Mesodermal cell (in vitro differentiated cells): ENCODE data around the gene SCUBE1. TPM values are rescaled to one million over a fixed set of nuclear protein-coding genes. Genes with fewer than 3 reads are reported as not detected.

Experiments used
- H3K27ac ChIP-seq: 2 replicates; pipeline ENCODE4 v1.7.0; 2013; ENCODE audit warnings: mild to moderate bottlenecking, low read depth, low read length, moderate library complexity; ENCODE audit not compliant: severe bottlenecking
- H3K36me3 ChIP-seq: 2 replicates; pipeline ENCODE4 v1.7.1; 2013; ENCODE audit warnings: mild to moderate bottlenecking, low read length, moderate library complexity; ENCODE audit not compliant: control insufficient read depth, insufficient read depth
- H3K4me1 ChIP-seq: one replicate; pipeline ENCODE4 v1.7.1; 2013; ENCODE audit warnings: mild to moderate bottlenecking, low read length; ENCODE audit not compliant: insufficient read depth, control insufficient read depth, poor library complexity, severe bottlenecking
- H3K4me3 ChIP-seq: 2 replicates; pipeline ENCODE4 v1.7.0; 2013; ENCODE audit warnings: low read length, control low read depth, mild to moderate bottlenecking; ENCODE audit not compliant: insufficient read depth, poor library complexity, severe bottlenecking; ENCODE audit errors: extremely low read depth
- H3K9me3 ChIP-seq: 2 replicates; pipeline ENCODE4 v1.7.1; 2013; ENCODE audit warnings: mild to moderate bottlenecking, low read length, moderate library complexity; ENCODE audit not compliant: control insufficient read depth
- WGBS, 2 experiments: methylation state at CpG; one replicate each; pipeline ENCODE4 v1.1.5; 2013; ENCODE audit warnings: missing lambda C conversion rate in 2 of 2; ENCODE audit not compliant: insufficient coverage in 2 of 2; 5-methylcytosine and 5-hydroxymethylcytosine counted together
- polyA plus RNA-seq, 2 experiments: library from polyadenylated mRNA; stranded (reverse); fragments of 50-300 nt; gene quantifications; one replicate each; pipeline ENCODE4 v1.2.3, GENCODE V29; 2013

SCUBE1 gene
- polyA plus RNA-seq (2013, experiment 1 of 2) = 4.6 TPM
- 3.0 TPM for polyA plus RNA-seq (2013, experiment 2 of 2)

DNA sequence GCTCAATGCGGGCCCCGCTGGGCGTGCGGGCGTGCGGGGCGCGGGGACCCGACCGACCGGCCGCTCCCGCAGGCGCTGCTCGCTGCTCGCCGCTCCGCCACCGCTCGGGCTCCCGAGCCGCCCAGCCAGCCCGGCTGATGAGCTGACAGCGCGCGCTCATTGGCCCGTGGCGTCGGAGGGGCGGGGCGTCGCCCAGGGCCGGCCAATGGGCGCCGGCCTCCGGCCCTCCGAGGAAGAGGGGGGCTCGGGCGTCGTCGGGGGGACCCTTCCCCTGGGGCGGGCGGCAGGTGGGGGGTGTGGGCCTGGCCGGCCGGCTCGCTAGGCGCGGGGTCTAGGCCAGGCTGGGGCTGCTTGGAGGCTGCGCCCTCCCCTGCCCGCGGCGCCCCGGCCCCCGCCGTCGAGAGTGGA is at the start of gene SCUBE1:
SCUBE1 (minus strand) TSS at position 111 of the 408 bp plus-strand sequence. CDS start 111 bp downstream, outside the sequence.
- Histone ChIP-seq H3K4me3 (peak within 1 kb of the TSS; percentile 27), H3K36me3 (no peaks in the 10 kb centered on the region), H3K4me1 (no peaks in the 10 kb centered on the region), H3K27ac (no peak within 1 kb of the TSS), H3K9me3 (no peaks in the 10 kb centered on the region)
- 1 to 2% methylated on average over 33 to 40 of the region's 56 CpGs for WGBS, 2 experiments

DNA sequence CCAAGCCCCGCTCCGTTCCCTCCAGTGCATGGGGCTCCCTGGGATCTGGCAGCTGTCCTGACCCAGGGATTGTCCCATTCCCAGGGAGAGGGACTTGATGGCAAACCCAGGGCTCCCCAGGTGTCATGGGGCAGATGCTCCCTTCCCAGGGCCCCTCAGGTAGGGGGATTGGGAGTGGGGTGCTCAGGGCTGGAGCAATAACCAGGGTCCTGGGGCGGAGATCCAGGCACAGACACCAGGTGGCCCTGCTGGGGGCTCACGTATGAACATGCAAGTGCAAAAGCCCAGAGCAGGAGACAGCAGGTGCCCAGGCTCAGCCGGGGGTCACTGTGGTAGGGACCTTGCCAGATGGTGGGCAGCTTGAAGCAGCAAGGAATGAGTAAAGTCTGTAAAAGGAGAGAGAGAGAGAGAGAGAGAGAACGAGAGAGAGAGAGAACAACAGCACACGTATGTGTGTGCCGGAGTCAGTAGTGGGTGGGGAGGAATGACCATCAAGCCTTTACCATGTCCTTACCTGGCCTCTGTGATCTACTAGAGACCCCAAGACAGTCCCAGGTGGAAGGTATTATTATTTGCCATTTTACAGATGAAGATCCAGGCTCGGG is 49.3 kb upstream of the SCUBE1 start:
- Histone ChIP-seq H3K9me3 (no peaks in the 10 kb centered on the region), H3K4me3 (no peak overlapping the region), H3K4me1 (peaks cover 2% of the 10 kb centered on the region), H3K36me3 (no peaks in the 10 kb centered on the region), H3K27ac (no peak overlapping the region)
- WGBS, 2 experiments = 89 to 91% methylated on average over 6 to 7 of the region's 9 CpGs

- Histone ChIP-seq H3K4me1 (peaks cover 2% of the 10 kb centered on the region), H3K4me3 (no peak overlapping the region), H3K27ac (no peak overlapping the region), H3K9me3 (no peaks in the 10 kb centered on the region), H3K36me3 (no peaks in the 10 kb centered on the region)
- WGBS, 2 experiments = 86 to 88% methylated on average over 1 to 3 of the region's 3 CpGs
Measured at GRCh38 chr22:43391306-43391705, 48.1 kb upstream of the SCUBE1 start.

DNA sequence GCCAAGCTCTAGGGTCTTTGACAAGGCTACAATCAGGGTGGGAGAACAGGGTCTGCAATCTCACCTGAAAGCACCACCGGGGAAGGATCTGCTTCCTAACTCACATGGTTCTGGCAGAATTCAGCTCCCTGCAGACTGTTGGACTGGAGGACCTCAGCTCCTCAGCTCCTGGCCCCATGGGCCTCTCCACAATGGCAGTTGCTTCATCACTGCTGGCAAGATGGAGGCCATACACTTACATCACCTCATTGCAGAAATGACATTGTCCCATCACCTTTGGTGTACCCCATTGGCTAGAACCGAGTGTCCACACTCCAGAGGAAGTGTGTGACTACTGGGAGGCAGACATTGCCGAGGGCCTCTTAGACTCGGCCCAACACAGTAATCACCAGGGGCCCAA is 47.7 kb upstream of the SCUBE1 start:
- Histone ChIP-seq H3K27ac (no peak overlapping the region), H3K4me3 (no peak overlapping the region), H3K9me3 (no peaks in the 10 kb centered on the region), H3K4me1 (peaks cover 2% of the 10 kb centered on the region), H3K36me3 (no peaks in the 10 kb centered on the region)
- WGBS, 2 experiments = 82% methylated on average over 4 of the region's 4 CpGs

DNA sequence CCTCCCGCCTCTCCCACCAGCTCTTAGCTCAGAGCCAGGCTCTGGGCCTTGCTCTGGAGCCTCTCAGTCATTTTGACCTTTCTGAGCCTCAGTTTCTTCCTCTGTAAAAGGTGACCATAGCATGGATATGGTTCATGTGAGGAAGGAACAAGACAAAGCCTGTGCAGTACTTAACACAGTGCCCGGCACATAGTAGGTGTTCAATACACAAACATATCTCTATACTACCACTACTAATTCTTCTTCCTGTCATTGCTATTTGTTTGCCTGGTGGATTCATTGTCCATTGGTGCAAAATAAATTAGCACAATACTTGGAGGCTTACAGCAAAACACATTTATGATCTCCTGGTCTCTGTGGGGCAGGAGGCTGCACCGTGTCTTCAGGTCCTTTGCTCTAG is 47.0 kb upstream of the SCUBE1 start:
- 90% methylated on average over 2 of the region's 3 CpGs; no CpG with 5 or more reads in 1 of the 2 experiments for WGBS, 2 experiments
- Histone ChIP-seq H3K27ac (no peak overlapping the region), H3K4me3 (no peak overlapping the region), H3K36me3 (no peaks in the 10 kb centered on the region), H3K4me1 (peaks cover 2% of the 10 kb centered on the region), H3K9me3 (no peaks in the 10 kb centered on the region)

DNA sequence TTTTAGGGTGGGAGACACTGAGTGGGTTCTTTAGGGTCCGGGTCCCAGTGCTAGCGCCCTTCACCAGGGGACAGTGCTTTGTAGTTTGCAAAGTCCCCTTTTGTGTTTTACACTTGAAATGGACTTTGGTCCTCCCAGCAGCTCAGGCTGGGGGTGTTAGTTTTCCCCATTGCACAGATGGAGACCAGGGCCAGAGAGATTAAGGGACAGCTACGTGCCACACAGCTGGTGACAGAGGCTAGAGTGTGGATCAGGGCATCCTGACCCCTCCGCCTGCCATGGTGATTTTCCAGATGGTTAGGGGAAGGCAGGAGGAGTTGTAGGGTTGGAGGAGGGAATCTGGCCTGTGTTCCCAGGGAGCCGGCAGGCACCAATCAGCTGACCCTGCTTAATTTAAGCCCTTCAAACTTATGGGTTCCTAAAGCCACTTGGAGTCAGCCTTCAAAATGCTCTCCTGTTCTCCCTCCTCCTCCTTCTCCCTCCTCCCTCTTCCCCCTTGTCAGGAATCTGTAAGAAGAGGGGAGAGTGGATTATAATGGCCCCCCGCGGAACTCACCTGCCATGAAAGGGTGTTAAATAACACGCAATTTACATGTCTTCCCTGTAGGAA is 46.2 kb upstream of the SCUBE1 start:
- Histone ChIP-seq H3K4me1 (peaks cover 2% of the 10 kb centered on the region), H3K36me3 (no peaks in the 10 kb centered on the region), H3K4me3 (no peak overlapping the region), H3K27ac (no peak overlapping the region), H3K9me3 (no peaks in the 10 kb centered on the region)
- WGBS, 2 experiments = 67 to 92% methylated on average over 3 to 4 of the region's 8 CpGs

DNA sequence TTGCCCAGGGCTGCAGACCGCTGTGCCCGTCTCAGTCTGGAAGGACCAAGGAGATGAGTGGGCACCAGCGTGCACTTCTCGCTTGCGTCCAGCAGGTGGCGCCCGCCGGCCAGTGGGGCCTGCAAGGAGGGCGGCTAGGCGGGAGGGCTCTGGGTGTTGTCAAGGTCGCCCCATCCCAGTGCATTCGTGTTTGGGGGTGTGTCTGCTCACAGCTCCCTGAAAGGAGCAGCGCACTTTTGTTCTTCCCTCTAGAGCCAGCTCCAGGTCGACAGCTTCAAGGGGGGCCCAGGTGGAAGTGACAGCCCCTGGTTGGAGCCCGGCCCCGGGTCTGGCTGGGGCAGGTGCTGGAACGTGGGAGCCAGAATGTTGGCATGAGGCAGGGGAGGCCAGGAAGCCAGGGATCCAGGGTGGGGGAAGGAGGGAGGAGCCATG is 45.3 kb upstream of the SCUBE1 start:
- Histone ChIP-seq H3K9me3 (no peaks in the 10 kb centered on the region), H3K36me3 (no peaks in the 10 kb centered on the region), H3K4me1 (peaks cover 2% of the 10 kb centered on the region), H3K4me3 (no peak overlapping the region), H3K27ac (no peak overlapping the region)
- 16 to 17% methylated on average over 17 of the region's 17 CpGs for WGBS, 2 experiments

DNA sequence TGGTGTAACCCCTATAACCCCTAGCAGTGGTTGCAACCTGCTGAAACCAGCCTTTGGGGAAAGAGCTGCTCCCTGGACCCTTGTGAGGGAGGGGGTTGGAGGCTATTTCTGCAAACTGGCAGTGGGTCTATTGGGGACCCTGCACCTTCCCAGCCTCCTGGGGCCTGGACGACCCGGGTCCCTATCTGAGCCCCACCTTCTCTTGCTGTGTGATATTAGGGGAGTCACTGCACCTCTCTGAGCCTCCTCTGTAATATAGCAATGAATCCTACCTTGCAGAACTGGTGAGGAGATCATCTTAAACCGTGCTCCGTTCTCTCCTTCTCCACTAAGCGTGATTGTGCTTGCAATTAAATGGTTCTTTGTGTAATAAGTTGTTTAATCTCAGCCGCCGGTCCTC is 44.6 kb upstream of the SCUBE1 start:
- no peaks in the 10 kb centered on the region for H3K36me3 ChIP-seq
- 50 to 54% methylated on average over 3 to 4 of the region's 7 CpGs for WGBS, 2 experiments

GRCh38 chr22:43385770-43386641 is 42.8 kb upstream of the SCUBE1 start:
- 10 to 94% methylated on average over 2 to 18 of the region's 20 CpGs for WGBS, 2 experiments
- H3K36me3 ChIP-seq = no peaks in the 10 kb centered on the region
- H3K9me3 ChIP-seq = no peaks in the 10 kb centered on the region
- no peak overlapping the region for H3K27ac ChIP-seq
- no peaks in the 10 kb centered on the region for H3K4me1 ChIP-seq
- H3K4me3 ChIP-seq = no peak overlapping the region

More for the DNA sequence above, 44.6 kb upstream of the SCUBE1 start:
- Histone ChIP-seq H3K27ac (no peak overlapping the region), H3K4me3 (no peak overlapping the region), H3K4me1 (no peaks in the 10 kb centered on the region), H3K9me3 (no peaks in the 10 kb centered on the region)

- Histone ChIP-seq H3K4me1 (no peaks in the 10 kb centered on the region), H3K4me3 (no peak overlapping the region), H3K27ac (no peak overlapping the region), H3K36me3 (no peaks in the 10 kb centered on the region), H3K9me3 (no peaks in the 10 kb centered on the region)
- 74 to 80% methylated on average over 5 of the region's 5 CpGs for WGBS, 2 experiments
Measured at GRCh38 chr22:43384863-43385262, 41.7 kb upstream of the SCUBE1 start.
